Stimulated activated CD8-positive, alpha-beta memory T cell treated with anti-CD3 and anti-CD28 coated beads, Interleukin-4, amount 100 ng/mL, for 4 hours (primary cell): ENCODE measurements around the gene ALB.

ENCODE experiments used
- DNase-seq, 2 donors: peaks; one replicate each; pipeline ENCODE4 v3.0.0-alpha.2; 2020; ENCODE audit warnings: low read depth in 2 of 2, low spot score in 1 of 2

Gene ALB

DNA sequence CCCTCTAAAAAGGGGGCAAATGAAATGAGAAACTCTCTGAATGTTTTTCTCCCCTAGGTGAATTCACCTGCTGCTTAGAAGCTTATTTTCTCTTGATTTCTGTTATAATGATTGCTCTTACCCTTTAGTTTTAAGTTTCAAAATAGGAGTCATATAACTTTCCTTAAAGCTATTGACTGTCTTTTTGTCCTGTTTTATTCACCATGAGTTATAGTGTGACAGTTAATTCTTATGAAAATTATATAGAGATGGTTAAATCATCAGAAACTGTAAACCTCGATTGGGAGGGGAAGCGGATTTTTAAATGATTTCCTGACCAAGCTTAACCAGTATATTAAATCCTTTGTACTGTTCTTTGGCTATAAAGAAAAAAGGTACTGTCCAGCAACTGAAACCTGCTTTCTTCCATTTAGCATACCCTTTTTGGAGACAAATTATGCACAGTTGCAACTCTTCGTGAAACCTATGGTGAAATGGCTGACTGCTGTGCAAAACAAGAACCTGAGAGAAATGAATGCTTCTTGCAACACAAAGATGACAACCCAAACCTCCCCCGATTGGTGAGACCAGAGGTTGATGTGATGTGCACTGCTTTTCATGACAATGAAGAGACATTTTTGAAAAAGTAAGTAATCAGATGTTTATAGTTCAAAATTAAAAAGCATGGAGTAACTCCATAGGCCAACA is 4.2 kb downstream of the ALB start:
- DNase-seq, result no peak

DNA sequence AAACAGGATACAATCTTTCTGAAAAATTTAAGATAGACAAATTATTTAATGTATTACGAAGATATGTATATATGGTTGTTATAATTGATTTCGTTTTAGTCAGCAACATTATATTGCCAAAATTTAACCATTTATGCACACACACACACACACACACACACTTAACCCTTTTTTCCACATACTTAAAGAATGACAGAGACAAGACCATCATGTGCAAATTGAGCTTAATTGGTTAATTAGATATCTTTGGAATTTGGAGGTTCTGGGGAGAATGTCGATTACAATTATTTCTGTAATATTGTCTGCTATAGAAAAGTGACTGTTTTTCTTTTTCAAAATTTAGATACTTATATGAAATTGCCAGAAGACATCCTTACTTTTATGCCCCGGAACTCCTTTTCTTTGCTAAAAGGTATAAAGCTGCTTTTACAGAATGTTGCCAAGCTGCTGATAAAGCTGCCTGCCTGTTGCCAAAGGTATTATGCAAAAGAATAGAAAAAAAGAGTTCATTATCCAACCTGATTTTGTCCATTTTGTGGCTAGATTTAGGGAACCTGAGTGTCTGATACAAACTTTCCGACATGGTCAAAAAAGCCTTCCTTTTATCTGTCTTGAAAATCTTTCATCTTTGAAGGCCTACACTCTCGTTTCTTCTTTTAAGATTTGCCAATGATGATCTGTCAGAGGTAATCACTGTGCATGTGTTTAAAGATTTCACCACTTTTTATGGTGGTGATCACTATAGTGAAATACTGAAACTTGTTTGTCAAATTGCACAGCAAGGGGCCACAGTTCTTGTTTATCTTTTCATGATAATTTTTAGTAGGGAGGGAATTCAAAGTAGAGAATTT is 5.2 kb downstream of the ALB start:
- no peak for DNase-seq

DNA sequence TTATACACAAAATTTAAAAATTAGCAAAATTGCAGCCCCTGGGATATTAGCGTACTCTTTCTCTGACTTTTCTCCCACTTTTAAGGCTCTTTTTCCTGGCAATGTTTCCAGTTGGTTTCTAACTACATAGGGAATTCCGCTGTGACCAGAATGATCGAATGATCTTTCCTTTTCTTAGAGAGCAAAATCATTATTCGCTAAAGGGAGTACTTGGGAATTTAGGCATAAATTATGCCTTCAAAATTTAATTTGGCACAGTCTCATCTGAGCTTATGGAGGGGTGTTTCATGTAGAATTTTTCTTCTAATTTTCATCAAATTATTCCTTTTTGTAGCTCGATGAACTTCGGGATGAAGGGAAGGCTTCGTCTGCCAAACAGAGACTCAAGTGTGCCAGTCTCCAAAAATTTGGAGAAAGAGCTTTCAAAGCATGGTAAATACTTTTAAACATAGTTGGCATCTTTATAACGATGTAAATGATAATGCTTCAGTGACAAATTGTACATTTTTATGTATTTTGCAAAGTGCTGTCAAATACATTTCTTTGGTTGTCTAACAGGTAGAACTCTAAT is 6.0 kb downstream of the ALB start:
- DNase-seq, result no peak

DNA sequence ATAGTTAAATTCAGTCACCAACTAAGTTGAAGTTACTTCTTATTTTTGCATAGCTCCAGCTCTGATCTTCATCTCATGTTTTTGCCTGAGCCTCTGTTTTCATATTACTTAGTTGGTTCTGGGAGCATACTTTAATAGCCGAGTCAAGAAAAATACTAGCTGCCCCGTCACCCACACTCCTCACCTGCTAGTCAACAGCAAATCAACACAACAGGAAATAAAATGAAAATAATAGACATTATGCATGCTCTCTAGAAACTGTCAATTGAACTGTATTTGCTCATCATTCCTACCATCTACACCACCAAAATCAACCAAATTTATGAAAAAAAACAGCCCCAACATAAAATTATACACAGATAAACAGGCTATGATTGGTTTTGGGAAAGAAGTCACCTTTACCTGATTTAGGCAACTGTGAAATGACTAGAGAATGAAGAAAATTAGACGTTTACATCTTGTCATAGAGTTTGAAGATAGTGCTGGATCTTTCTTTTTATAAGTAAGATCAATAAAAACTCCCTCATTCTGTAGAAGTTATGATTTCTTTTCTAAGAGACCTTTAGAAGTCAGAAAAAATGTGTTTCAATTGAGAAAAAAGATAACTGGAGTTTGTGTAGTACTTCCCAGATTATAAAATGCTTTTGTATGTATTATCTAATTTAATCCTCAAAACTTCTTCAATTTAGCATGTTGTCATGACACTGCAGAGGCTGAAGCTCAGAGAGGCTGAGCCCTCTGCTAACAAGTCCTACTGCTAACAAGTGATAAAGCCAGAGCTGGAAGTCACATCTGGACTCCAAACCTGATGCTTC is 7.0 kb downstream of the ALB start:
- DNase-seq, result no peak

DNA sequence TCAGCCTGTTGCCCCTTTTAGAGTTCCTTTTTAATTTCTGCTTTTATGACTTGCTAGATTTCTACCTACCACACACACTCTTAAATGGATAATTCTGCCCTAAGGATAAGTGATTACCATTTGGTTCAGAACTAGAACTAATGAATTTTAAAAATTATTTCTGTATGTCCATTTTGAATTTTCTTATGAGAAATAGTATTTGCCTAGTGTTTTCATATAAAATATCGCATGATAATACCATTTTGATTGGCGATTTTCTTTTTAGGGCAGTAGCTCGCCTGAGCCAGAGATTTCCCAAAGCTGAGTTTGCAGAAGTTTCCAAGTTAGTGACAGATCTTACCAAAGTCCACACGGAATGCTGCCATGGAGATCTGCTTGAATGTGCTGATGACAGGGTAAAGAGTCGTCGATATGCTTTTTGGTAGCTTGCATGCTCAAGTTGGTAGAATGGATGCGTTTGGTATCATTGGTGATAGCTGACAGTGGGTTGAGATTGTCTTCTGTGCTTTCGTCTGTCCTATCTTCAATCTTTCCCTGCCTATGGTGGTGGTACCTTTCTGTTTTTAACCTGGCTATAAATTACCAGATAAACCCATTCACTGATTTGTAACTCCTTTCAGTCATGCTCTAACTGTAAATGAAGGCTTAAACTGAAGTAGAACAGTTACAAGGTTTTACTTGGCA is 7.8 kb downstream of the ALB start:
- DNase-seq, result no peak

DNA sequence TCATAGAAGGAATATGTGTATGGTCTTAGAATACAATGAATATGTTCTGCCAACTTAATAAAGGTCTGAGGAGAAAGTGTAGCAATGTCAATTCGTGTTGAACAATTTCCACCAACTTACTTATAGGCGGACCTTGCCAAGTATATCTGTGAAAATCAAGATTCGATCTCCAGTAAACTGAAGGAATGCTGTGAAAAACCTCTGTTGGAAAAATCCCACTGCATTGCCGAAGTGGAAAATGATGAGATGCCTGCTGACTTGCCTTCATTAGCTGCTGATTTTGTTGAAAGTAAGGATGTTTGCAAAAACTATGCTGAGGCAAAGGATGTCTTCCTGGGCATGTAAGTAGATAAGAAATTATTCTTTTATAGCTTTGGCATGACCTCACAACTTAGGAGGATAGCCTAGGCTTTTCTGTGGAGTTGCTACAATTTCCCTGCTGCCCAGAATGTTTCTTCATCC is 9.2 kb downstream of the ALB start:
- no peak for DNase-seq

DNA sequence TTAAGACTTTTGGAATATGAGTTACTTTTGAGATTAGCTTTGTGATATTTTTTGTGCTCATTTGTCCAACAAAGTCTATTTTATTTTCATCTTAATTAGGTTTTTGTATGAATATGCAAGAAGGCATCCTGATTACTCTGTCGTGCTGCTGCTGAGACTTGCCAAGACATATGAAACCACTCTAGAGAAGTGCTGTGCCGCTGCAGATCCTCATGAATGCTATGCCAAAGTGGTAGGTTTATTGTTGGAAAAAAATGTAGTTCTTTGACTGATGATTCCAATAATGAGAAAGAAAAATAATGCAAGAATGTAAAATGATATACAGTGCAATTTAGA is 10.8 kb downstream of the ALB start:
- DNase-seq, result no peak

DNA sequence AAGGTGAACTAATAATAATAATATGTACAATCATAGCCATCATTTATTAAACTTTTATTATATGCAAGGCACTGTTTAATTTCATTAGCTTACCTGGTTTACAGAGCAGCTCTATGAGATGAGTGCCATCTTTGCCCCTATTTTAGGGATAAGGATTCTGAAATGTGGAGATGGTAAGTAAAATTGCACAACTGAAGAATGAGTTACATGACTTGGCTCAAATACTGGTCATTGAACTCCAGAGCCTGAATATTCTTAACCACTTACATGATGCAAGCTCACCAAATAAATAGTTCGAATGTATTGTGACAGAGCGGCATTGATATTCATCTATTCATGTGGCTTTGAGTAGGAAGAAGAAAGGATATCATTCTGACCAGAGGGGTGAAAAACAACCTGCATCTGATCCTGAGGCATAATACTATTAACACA is 11.7 kb downstream of the ALB start:
- DNase-seq, result no peak

DNA sequence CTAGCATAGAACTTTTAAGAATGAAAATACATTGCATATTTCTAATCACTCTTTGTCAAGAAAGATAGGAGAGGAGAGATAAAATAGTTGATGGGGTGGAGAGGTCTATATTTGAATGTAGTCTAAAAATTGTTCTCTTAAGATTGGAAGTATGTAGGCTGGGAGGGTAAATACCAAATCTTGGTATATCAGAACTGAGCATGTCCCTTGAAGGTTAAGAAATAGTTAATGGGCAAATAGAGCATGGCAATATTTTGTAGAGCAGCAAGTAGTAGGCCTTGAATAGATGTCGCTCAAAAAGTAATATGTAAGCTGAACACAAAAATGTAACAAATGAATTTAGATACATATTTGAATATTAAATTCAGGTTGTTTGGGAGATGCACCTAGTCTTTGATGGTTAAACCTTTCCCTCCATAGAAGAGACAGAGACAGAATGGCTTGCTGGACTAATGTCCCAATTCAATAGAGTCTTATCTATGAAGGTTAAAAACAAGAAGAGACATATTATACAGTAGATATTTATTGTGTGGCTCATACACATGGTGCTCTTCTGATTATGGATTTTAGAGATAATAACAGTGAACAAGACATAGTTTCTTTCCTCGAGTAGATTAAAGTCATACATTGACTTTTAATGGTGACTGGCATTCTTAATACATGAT is 12.5 kb downstream of the ALB start:
- no peak for DNase-seq

DNA sequence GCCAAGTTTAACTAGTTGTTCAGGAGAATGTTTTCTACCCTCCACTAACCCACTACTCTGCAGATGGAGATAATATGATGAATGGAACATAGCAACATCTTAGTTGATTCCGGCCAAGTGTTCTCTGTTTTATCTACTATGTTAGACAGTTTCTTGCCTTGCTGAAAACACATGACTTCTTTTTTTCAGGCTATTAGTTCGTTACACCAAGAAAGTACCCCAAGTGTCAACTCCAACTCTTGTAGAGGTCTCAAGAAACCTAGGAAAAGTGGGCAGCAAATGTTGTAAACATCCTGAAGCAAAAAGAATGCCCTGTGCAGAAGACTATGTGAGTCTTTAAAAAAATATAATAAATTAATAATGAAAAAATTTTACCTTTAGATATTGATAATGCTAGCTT is 13.3 kb downstream of the ALB start:
- DNase-seq, result no peak

DNA sequence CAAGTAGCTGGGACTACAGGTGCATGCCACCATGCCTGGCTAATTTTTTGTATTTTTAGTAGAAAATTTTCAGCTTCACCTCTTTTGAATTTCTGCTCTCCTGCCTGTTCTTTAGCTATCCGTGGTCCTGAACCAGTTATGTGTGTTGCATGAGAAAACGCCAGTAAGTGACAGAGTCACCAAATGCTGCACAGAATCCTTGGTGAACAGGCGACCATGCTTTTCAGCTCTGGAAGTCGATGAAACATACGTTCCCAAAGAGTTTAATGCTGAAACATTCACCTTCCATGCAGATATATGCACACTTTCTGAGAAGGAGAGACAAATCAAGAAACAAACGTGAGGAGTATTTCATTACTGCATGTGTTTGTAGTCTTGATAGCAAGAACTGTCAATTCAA is 13.9 kb downstream of the ALB start:
- no peak for DNase-seq

DNA sequence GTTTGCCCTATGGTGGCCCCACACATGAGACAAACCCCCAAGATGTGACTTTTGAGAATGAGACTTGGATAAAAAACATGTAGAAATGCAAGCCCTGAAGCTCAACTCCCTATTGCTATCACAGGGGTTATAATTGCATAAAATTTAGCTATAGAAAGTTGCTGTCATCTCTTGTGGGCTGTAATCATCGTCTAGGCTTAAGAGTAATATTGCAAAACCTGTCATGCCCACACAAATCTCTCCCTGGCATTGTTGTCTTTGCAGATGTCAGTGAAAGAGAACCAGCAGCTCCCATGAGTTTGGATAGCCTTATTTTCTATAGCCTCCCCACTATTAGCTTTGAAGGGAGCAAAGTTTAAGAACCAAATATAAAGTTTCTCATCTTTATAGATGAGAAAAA is 14.6 kb downstream of the ALB start:
- no peak for DNase-seq

DNA sequence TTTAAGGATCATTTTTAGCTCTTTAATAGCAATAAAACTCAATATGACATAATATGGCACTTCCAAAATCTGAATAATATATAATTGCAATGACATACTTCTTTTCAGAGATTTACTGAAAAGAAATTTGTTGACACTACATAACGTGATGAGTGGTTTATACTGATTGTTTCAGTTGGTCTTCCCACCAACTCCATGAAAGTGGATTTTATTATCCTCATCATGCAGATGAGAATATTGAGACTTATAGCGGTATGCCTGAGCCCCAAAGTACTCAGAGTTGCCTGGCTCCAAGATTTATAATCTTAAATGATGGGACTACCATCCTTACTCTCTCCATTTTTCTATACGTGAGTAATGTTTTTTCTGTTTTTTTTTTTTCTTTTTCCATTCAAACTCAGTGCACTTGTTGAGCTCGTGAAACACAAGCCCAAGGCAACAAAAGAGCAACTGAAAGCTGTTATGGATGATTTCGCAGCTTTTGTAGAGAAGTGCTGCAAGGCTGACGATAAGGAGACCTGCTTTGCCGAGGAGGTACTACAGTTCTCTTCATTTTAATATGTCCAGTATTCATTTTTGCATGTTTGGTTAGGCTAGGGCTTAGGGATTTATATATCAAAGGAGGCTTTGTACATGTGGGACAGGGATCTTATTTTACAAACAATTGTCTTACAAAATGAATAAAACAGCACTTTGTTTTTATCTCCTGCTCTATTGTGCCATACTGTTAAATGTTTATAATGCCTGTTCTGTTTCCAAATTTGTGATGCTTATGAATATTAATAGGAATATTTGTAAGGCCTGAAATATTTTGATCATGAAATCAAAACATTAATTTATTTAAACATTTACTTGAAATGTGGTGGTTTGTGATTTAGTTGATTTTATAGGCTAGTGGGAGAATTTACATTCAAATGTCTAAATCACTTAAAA is 15.3 kb downstream of the ALB start:
- no peak for DNase-seq

DNA sequence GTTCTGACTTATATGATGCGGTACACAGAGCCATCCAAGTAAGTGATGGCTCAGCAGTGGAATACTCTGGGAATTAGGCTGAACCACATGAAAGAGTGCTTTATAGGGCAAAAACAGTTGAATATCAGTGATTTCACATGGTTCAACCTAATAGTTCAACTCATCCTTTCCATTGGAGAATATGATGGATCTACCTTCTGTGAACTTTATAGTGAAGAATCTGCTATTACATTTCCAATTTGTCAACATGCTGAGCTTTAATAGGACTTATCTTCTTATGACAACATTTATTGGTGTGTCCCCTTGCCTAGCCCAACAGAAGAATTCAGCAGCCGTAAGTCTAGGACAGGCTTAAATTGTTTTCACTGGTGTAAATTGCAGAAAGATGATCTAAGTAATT is 16.5 kb downstream of the ALB start:
- DNase-seq, result no peak

DNA sequence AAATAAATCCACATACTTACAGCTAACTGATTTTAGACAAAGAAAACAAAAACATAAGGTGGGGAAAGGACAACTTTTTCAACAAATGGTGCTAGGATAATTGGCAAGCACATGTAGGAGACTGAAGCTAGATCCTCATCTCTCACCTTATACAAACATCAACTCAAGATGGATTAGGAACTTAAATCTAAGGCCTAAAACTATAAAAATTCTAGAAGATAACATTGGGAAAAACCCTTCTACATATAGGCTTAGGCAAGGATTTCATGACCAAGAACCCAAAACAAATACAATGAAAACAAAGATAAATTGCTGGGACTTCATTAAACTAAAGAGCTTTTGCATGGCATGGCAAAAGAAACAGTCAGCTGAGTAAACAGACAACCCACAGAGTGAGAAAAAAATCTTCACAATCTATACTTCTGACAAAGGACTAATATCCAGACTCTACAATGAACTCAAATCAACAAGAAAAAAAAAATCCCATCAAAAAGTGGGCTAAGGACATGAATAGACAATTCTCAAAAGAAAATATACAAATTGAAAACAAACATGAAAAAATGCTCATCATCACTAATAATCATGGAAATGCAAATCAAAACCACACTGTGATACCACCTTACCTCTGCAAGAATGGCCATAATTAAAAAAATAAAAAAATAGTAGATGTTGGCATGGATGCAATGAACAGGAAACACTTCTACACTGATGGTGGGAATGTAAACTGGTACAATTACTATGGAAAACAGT is 17.8 kb downstream of the ALB start:
- no peak for DNase-seq

DNA sequence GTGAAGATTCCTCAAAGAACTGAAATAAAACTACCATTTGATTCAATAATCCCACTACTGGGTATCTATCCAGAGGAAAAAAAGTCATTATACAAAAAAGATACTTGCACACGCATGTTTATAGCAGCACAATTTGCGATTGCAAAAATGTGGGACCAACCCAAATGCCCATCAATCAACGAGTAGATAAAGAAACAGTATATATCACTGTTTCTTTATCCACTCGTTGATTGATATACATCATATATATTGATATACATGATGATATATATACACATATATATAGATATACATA is 18.3 kb downstream of the ALB start:
- no peak for DNase-seq

DNA sequence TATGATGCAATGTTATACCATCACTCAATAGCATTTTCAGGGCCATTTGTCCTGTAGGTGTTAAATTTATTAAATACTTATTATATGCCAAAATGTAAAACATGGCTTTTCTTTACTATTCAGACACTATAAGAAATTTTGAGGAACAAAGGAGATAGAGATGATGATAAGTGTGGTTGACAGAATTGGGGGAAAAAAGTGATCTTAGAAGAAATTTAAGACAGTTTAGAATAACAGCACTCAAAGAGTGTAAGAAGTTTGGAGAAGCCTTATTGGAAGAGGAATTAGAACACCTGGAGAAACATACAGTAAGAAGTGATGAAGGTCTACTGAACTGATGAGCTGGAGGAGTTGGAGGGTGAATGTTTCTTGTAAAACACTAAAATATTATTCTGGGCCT is 19.1 kb downstream of the ALB start:
- no peak for DNase-seq

DNA sequence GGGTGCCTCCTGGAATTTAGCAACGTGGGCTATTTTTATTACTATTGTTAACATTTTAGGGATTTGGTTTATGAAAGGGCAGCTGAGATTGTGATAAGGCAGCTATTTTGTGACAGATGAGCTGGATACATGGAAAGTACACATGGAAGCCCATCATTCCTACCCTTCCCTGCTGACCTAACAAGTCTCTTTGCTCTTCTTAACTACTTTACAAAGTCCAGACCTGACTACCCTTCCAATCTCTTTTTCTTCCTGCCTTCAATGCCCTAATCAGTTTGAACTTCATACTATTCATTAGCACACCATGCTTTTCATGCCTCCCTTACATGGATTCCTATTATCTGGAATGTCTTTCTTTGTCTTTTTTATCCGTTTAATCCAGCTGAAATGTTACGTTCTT is 22.6 kb downstream of the ALB start:
- no peak for DNase-seq

DNA sequence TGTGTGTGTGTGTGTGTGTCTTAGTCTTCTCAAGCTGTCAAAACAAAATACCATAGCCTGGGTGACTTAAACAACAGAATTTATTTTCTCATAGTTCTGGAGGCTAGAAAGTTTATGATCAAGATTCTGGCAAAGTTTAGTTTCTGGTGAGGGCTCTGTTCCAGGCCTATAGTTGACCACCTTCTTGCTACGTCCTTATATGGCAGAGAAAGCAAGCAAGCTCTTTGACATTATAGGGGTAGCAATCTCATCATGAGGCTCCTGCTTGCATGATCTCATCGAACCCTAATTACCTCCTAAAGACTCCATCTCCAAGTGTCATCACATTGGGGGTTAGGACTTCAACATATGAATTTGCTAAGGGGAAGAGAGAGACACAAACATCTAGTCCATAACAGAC is 25.0 kb downstream of the ALB start:
- no peak for DNase-seq
